Activated CD4-positive, alpha-beta T cell treated with anti-CD3 and anti-CD28 coated beads for 24 hours (primary cell): Measurements from ENCODE around the gene DPP9.
A peak's percentile ranks its signal among the peaks of the same experiment; 100 is the strongest.
"Not testable (repeated sequence)": the region's sequence is repeated elsewhere in the genome, so short reads cannot be mapped to it uniquely, and the experiment has no call there.

Source experiments
- DNase-seq, 2 donors: peaks; one replicate each; pipeline ENCODE4 v3.0.0-alpha.2; 2020; ENCODE audit warnings: low read depth in 2 of 2

DPP9 gene

GRCh38 chr19:4688587-4688986, 35.1 kb downstream of the DPP9 start:
- DNase-seq = no peak

- DNase-seq = no peak
These were observed 36.2 kb downstream of the DPP9 start for GRCh38 chr19:4687396-4687795.

GRCh38 chr19:4686700-4687099, 36.9 kb downstream of the DPP9 start:
- no peak for DNase-seq

DNA sequence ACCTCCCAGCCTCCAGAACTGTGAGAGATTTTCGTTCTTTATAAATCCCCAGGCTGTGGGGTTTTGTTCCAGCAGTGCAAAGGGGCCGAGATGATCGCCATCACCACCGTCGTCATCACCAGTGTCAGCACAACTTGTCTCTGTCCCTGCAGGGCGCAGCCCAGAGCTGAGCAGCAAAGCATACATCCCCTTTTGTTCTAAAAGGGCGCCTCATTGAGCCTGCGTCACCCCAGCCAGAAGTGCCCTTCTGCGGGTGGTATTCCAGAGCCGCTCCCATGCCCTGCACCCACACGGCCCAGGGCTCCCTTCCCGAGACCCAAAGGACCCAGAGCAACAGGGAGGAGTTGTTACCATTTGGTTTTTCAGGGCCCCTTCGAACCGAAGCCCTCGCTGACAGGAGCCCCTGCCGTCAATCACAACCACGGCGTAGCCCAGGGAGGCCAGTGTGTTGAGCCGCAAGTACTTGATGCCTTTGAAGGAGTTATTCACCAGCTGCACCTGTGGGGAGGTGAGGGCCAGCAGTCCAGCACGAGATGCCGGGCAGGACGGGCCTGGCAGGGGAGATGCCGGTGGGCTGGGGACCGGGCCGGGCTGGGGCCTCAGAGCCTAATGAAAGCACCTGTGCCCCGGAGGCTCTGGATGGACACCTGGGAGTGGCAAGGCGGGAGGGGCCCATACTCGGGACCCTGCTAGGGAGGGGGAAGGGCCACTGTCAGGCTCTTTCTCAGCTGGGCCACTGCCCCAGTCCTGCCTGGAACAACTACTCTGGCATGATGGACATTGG, 39.1 kb downstream of the DPP9 start:
- DNase-seq = no peak

- DNase-seq = no peak
These were observed 41.0 kb downstream of the DPP9 start for GRCh38 chr19:4682417-4683200.

- not testable (repeated sequence) for DNase-seq
These were observed 43.6 kb downstream of the DPP9 start for GRCh38 chr19:4680021-4680420.

- no peak for DNase-seq
These were observed 44.5 kb downstream of the DPP9 start for GRCh38 chr19:4678881-4679790.

- DNase-seq = peak in 1 of 2 donors; percentile 19
These were observed 46.5 kb downstream of the DPP9 start for GRCh38 chr19:4676955-4677731.

DNA sequence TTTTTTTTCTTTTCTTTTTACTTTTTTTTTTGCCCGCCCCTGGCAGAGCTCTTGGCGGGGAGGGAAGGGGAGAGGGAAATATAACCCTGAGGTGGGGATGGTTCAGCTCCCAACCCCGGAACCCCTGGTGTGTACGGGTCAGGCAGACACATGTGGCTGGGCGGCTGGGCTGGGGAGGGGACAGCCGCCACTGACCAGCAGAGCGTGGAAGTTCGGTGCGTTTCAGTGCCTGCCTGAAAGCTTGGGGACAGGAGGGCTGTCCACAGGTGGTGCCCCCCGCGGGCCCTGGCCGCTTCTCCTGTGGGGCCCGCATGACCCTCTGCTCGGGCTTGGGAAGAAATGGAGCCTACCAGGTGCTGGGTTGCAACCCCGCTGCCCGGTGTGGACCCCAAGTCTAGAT, 48.3 kb downstream of the DPP9 start:
- no peak for DNase-seq

GRCh38 chr19:4673726-4674125, 49.9 kb downstream of the DPP9 start:
- no peak for DNase-seq

DNA sequence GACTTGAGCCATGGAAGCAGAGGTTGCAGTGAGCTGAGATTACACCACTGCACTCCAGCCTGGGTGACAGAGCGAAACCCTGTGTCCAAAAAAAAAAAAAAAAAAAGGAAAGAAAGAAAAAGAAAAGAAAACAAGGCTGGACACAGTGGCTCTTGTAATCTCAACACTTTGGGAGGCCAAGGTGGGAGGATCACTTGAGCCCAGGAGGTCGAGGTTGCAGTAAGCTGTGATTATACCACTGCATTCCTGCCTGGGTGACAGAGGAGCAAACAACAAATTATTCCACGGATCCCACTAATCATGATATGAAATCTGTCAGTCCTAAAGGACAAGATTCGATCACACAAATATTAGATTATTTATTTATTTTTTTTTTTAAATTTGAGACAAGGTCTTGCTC, 50.4 kb downstream of the DPP9 start:
- DNase-seq = no peak

- DNase-seq = no peak
These were observed 52.3 kb downstream of the DPP9 start for GRCh38 chr19:4671185-4671851.

DNA sequence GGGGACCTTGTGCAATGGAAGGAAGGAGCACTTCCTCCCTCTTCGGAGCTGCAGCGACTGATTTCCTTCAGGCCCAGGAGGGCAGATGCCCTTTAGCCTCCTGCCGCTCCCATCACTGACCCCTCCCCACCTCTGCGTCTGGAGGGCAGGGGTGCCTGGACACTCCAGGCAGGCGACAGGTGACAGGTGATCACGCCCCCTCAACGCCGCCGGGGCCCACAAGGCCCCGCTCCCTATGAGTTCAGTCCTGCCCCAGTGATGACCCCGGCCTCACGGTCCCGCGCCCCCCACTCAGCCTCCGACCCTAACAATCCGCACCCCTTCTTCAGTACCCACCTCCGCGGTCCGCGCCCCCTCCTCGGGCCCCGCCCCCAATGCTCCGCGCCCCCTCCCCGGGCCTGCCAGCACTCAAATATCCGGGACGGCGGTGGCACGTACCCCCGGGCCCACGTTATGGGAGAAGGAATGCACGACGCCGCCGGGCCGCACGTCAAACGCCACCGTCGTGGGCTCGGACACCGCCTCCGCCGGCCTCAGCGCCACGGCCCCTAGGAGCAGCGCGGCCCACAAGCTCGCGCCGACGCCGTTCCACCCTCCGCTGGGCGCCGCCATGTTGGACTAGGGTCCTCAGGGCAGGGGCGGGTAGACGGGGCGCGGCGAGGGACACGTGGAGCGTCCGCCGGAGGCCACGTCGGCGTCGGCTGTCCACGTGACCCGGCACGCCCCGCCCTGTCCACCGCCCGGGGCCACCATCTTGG, 53.7 kb downstream of the DPP9 start, which contains the start of gene MYDGF:
Gene MYDGF, minus strand, starts transcription at position 620 of the 758 bp plus-strand sequence. Its CDS starts 8 bp downstream, at position 612.
- peak; percentile 90 to 92 for DNase-seq

DNA sequence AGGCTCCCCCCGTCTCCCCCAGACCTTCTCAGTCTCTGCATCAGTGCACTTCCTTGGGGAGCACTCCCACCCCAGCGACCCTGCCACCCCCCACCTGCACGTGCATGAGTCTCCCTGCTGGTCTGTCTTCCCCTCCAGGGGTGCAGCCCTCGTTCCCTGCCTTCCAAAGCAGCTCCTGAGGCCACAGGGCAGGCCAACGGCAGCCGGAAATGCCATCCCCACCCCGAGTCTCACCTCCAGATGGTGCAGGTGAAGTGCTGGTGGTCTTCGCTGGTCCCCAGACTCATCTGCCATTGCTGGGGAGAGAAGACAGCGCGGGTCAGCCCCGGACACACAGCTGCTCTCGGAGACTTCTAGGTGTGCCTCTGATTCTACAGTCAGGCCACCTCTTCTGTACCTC, 59.0 kb downstream of the DPP9 start:
- DNase-seq = no peak

DNA sequence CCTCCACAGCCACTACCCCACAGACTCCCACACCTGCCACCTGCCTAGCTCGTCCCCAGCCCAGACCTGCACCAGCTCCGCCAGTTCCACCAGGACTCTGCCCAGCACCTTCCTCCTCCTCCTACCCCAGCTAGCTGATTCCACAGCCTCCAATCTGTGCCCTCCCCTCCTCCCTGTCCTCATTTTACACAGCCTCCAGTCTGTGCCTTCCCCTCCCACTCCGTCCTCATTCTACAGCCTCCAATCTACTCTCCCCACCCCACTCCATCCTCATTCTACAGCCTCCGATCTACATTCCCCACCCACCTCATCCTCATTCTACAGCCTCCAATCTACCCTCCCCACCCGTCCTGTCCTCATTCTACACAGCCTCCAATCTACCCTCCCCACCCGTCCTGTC, 60.8 kb downstream of the DPP9 start:
- no peak for DNase-seq

GRCh38 chr19:4662020-4662695, 61.5 kb downstream of the DPP9 start:
- DNase-seq = no peak

DNA sequence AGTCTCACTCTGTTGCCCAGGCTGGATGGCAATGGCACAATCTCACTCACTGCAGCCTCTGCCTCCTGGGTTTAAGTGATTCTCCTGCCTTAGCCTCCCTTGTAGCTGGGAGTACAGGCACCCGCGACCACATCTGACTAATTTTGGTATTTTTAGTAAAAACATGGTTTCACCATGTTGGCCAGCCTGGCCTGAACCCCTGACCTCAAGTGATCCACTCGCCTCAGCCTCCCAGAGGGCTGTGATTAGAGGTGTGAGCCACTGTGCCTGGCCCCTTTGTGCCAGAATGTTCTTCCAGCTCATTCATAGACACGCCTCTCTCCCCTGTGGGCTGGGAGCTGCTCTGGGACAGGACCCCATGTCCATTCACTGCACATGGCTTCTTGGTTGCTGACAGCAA, 62.6 kb downstream of the DPP9 start:
- DNase-seq = no peak

DNA sequence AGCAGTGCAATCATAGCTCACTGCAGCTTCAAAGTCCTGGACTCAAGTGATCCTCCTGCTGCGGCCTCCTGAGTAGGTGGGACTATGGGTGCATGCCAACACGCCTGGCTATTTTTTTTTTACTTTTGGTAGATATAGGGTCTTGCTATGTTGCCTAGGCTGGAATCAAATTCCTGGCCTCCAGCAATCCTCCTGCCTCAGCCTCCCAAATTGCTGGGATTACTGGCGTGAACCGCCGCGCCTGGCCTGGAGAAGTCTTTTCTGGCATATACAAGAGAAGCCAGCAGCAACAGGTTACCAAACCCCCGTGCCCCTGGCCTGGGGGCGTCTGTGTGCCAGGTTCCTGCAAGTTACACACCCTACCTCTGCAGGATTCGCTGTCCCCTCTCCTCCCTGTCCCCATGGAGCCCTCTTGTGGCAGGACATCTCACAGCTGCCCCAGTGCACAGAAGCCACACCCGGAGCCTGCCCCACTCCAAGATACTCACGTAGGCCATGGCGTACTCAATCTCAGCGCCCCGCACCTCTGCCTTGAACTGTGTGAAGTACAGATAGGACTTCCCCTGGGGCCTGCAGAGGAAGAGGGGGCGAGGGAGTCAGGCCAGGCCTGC, 63.4 kb downstream of the DPP9 start:
- no peak for DNase-seq

DNA sequence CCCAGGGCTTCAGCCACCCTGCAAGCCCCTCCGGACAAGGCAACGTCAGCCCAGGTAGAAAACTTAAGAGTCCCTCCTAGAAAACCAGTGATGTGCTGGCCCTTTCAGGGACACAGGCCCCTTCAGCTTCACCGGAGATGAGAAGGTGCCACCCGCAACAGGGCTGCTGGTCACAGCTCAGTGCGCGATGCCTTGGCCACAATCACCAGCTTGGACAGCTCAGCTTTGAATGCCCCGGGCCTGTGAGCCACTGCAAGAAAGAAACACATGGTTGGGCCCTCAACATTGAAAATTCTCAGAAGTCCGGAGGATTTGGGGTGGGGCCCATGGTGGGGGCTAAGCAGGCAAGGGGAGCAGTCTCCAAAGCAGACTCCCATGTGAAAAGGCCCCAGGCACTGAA, 65.8 kb downstream of the DPP9 start:
- no peak for DNase-seq
